GM20000 (cell line): Measurements from ENCODE around the gene MBIP.
"Not testable (repeated sequence)": the region's sequence is repeated elsewhere in the genome, so short reads cannot be mapped to it uniquely, and the experiment has no call there.

Source experiments
- DNase-seq: peaks from one replicate; pipeline ENCODE4 v3.0.0; 2012; ENCODE audit warnings: low spot score
- TF ChIP-seq, protein P1 (sequence below): IDR thresholded peaks from 2 replicates; pipeline ENCODE4 v1.5.1; 2012; ENCODE audit warnings: mild to moderate bottlenecking, control low read depth; ENCODE audit errors: extremely low read depth, missing control alignments

Gene MBIP

DNA sequence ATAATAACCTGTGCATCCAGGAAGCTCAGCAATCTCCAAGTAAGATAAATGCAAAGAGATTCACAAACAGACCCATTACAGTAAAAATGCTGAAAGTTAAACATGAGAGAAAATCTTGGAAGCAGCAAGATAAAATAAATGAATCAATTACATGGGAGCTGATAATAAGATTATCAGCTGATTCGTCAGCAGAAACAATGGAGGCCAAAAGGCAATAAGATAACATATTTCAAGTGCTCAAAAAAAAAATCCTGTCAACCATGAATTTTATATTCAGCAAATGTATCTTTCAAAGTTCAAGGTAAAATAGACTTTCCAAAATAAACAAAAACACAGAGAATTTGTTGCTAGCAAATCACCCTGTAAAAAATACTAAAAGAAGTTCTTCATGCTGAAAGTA lies 36.4 kb upstream of the MBIP start:
- TF ChIP-seq, protein P1, sequence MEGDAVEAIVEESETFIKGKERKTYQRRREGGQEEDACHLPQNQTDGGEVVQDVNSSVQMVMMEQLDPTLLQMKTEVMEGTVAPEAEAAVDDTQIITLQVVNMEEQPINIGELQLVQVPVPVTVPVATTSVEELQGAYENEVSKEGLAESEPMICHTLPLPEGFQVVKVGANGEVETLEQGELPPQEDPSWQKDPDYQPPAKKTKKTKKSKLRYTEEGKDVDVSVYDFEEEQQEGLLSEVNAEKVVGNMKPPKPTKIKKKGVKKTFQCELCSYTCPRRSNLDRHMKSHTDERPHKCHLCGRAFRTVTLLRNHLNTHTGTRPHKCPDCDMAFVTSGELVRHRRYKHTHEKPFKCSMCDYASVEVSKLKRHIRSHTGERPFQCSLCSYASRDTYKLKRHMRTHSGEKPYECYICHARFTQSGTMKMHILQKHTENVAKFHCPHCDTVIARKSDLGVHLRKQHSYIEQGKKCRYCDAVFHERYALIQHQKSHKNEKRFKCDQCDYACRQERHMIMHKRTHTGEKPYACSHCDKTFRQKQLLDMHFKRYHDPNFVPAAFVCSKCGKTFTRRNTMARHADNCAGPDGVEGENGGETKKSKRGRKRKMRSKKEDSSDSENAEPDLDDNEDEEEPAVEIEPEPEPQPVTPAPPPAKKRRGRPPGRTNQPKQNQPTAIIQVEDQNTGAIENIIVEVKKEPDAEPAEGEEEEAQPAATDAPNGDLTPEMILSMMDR, result no peak
- DNase-seq, result no peak

DNA sequence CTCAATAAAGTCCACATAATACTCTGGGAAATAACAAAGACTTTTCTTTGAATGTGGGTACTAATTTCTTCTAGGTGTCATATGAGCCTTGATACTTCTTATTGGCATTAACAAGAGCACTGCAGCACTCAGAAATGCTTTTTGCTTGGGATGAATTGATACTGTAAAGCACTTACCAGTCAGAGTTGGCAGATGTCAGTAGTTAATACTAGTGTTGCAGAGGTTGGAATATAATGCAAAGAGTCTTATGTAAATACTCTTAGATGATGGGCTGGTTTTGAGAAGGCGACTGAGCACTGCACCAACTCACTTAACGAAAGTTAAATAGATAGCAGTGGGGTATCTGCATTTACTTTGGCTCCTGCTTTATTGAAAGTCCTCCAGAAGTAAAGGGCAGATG lies 25.6 kb upstream of the MBIP start:
- no peak for DNase-seq
- TF ChIP-seq, protein P1, result no peak

DNA sequence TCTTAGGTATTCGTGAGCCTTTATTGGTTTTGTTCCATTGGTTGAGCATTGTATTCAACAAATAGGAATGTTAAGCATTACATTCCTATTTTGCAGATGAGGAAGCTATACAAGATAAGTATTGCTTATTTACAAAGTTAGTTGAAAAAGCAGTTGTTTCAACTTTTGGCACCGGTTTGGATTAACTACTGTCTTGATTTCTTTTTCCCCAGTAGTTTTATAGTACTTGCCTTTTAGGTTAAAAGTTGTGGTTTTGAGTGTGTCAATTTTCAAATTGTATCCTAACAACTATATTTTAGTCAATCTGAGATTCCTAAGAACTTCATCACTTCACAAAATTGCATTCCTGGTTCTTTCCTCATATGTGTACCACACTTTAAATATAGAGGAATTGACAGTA lies 23.8 kb upstream of the MBIP start:
- TF ChIP-seq, protein P1, result no peak
- no peak for DNase-seq

DNA sequence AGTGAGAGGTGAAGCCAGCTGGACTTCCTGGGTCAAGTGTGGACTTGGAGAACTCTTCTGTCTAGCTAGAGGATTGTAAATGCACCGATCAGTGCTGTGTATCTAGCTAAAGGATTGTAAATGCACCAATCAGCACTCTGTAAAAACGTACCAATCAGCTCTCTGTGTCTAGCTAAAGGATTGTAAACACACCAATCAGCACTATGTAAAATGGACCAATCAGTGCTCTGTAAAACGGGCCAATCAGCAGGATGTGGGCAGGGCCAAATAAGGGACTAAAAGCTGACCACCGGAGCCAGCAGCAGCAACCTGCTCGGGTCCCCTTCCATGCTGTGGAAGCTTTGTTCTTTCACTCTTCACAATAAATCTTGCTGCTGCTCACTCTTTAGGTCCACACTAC lies 21.4 kb upstream of the MBIP start:
- DNase-seq, result not testable (repeated sequence)

DNA sequence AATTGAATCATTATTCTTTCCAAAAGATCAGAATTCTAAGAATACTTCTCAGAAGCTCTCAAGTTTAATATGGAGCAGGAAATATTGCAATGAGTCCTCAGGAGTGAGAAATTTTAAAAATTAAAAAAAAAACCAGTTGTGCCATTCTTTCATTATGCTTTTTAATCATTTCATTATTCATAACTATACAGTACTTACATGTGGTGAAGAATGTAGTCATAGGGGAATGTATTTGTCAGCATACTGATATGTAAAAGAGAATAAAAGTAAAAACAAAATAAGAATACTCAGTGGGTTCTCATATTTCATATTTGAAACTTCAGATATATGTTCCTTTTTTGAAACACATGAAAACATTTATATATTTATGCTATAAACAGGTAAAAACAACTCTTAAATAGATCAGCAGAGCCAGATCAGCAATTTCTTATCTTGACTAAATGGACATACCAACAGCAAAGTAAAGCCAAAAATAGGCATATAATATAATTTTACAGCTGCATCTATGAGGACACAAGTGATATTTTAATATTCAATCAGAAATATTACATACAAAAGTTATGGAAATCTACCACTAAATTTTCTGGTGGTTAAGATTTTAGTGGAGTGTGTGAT lies 19.9 kb upstream of the MBIP start:
- DNase-seq, result no peak
- TF ChIP-seq, protein P1, result no peak

DNA sequence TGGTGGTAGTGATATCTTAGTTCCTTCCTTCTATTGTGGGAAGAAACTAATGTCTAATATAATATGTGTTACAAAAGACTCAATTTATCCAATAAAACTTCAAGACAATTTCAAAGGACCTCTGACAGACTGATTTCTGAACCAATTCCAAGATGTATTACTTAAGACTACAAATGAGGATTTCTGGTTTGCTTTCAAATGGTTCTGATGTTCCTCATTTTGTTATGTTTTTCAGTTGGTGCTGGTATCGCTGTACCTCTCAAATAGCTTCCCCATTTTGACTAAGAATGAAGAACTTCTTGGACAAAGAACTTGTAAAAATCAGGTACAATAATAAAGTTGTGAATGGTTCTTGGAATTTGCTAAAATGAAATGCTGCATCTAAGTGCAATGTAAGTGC lies 19.4 kb upstream of the MBIP start:
- DNase-seq, result no peak
- TF ChIP-seq, protein P1, result no peak

DNA sequence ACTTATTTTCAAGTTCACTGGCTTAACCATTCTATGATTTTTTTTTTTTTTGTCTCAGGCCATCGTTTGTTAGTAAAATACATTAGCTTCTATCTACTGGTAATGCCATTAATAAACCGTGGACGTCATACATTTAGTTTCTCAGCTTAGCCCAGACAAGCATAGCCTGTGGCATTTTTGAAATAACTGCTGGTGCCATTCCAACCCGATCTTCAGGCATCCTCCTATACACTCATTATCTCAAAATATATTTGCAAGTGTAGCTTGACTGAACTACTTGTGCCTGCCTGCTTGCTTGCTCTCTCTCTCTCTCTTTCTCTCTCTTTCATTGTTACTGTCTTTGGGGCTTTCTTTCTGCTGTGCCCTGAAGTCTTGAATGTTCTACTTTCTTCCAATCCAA lies 12.7 kb upstream of the MBIP start:
- DNase-seq, result no peak

DNA sequence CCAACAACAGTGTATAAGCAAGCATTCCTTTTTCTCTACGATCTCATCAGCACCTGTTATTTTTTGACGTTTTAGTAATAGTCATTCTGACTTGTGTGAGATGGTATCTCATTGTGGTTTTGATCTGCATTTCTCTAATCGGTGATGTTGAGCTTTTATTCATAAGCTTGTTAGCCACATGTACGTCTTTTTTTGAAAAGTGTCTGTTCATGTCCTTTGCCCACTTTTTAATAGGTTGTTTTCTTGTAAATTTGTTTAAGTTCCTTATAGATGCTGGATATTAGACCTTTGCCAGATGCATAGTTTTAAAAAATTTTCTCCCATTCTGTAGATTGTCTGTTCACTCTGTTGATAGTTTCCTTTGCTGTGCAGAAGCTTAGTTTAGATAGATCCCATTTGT lies 7.1 kb upstream of the MBIP start:
- not testable (repeated sequence) for DNase-seq

More for the DNA sequence above, 12.7 kb upstream of the MBIP start:
- TF ChIP-seq, protein P1, result no peak
